Mesendoderm (in vitro differentiated cells): ENCODE measurements around the gene TIMP4. TPM values are rescaled to one million over a fixed set of nuclear protein-coding genes. Genes with fewer than 3 reads are reported as not detected.

ENCODE experiments used
- DNase-seq: peaks from one replicate; pipeline ENCODE4 v3.0.0; 2013
- H2AK5ac ChIP-seq: 2 replicates; pipeline ENCODE4 v1.6.1; 2013; ENCODE audit warnings: low read length, inconsistent platforms
- H2BK120ac ChIP-seq: 2 replicates; pipeline ENCODE4 v1.6.1; 2013; ENCODE audit warnings: low read depth, mild to moderate bottlenecking, low read length, moderate library complexity, mixed read lengths
- H2BK15ac ChIP-seq: replicated peaks from 2 replicates; pipeline ENCODE4 v1.6.1; 2013; ENCODE audit warnings: low read depth, mild to moderate bottlenecking, moderate library complexity
- H2BK5ac ChIP-seq: 2 replicates; pipeline ENCODE4 v1.6.1; 2013; ENCODE audit warnings: low read length, inconsistent platforms
- H3K18ac ChIP-seq: 2 replicates; pipeline ENCODE4 v1.6.1; 2013; ENCODE audit warnings: mild to moderate bottlenecking, low read length, mixed read lengths
- H3K23ac ChIP-seq: one replicate; pipeline ENCODE4 v1.6.1; 2013; ENCODE audit warnings: low read length
- H3K27ac ChIP-seq: 2 replicates; pipeline ENCODE4 v1.5.1; 2013; ENCODE audit warnings: low read depth, mild to moderate bottlenecking, inconsistent platforms, low read length, moderate library complexity
- H3K27me3 ChIP-seq: 2 replicates; pipeline ENCODE4 v1.6.1; 2013; ENCODE audit warnings: low read length, control low read depth, mild to moderate bottlenecking, inconsistent platforms; ENCODE audit not compliant: insufficient read depth, poor library complexity
- H3K36me3 ChIP-seq: 2 replicates; pipeline ENCODE4 v1.6.1; 2013; ENCODE audit warnings: low read length, inconsistent platforms; ENCODE audit not compliant: control insufficient read depth, insufficient read depth
- H3K4ac ChIP-seq: one replicate; pipeline ENCODE4 v1.6.1; 2013; ENCODE audit warnings: low read depth, mild to moderate bottlenecking, low read length, moderate library complexity
- H3K4me1 ChIP-seq: 2 replicates; pipeline ENCODE4 v1.6.1; 2013; ENCODE audit warnings: low read depth, low read length, inconsistent platforms; ENCODE audit not compliant: control insufficient read depth
- H3K4me2 ChIP-seq: 2 replicates; pipeline ENCODE4 v1.6.1; 2013; ENCODE audit warnings: low read length
- H3K4me3 ChIP-seq: 2 replicates; pipeline ENCODE4 v1.5.1; 2013; ENCODE audit warnings: mild to moderate bottlenecking, low read length
- H3K56ac ChIP-seq: one replicate; pipeline ENCODE4 v1.6.1; 2013; ENCODE audit warnings: low read length
- H3K79me1 ChIP-seq: 2 replicates; pipeline ENCODE4 v1.6.1; 2013; ENCODE audit warnings: low read length, inconsistent platforms
- H3K79me2 ChIP-seq: 2 replicates; pipeline ENCODE4 v1.6.1; 2013; ENCODE audit warnings: mild to moderate bottlenecking, low read length; ENCODE audit not compliant: control insufficient read depth, insufficient read depth
- H3K9ac ChIP-seq: 2 replicates; pipeline ENCODE4 v1.6.1; 2013; ENCODE audit warnings: low read length, inconsistent platforms
- H4K5ac ChIP-seq: one replicate; pipeline ENCODE4 v1.6.1; 2013; ENCODE audit warnings: low read length
- H4K8ac ChIP-seq: one replicate; pipeline ENCODE4 v1.6.1; 2013; ENCODE audit warnings: low read depth, mild to moderate bottlenecking, control low read depth, low read length, moderate library complexity
- WGBS: extraction: QIAGEN DNeasy Blood & Tissue Kit; methylation state at CpG from one replicate; pipeline ENCODE4 v1.1.7; 2013; ENCODE audit warnings: low lambda C conversion rate, missing lambda C conversion rate; ENCODE audit not compliant: insufficient coverage; ENCODE audit errors: extremely low coverage; 5-methylcytosine and 5-hydroxymethylcytosine counted together
- polyA plus RNA-seq, 2 experiments: library from polyadenylated mRNA; stranded (reverse); fragments of 200-250 nt; gene quantifications; one replicate each; pipeline ENCODE4 v1.2.3, GENCODE V29; 2013

Gene TIMP4
- 10.4 TPM for polyA plus RNA-seq (2013, experiment 1 of 2)
- 9.5 TPM for polyA plus RNA-seq (2013, experiment 2 of 2)

GRCh38 chr3:12158387-12159226, at the start of gene TIMP4:
Gene TIMP4, minus strand, starts transcription at chr3:12158912. Its CDS starts 72 bp downstream, at chr3:12158840.
- DNase-seq, result peak; percentile 83

GRCh38 chr3:12205171-12205570, 46.5 kb upstream of the TIMP4 start:
- no peak overlapping the region for H4K5ac ChIP-seq
- no peak overlapping the region for H2BK5ac ChIP-seq
- no peaks in the 10 kb centered on the region for H3K27me3 ChIP-seq
- no CpG with 5 or more reads among the region's 4 CpGs for WGBS
- H3K18ac ChIP-seq, result no peak overlapping the region
- DNase-seq, result no peak
- no peak overlapping the region for H2AK5ac ChIP-seq
- H3K4ac ChIP-seq, result no peak overlapping the region
- H3K79me1 ChIP-seq, result no peaks in the 10 kb centered on the region
- no peak overlapping the region for H3K4me2 ChIP-seq
- H3K23ac ChIP-seq, result no peak overlapping the region
- no peak overlapping the region for H2BK120ac ChIP-seq
- no peaks in the 10 kb centered on the region for H3K4me1 ChIP-seq
- H3K36me3 ChIP-seq, result no peaks in the 10 kb centered on the region
- H3K4me3 ChIP-seq, result no peak overlapping the region
- H2BK15ac ChIP-seq, result no peak overlapping the region
- no peak overlapping the region for H3K56ac ChIP-seq
- H3K9ac ChIP-seq, result no peak overlapping the region
- H4K8ac ChIP-seq, result no peak overlapping the region
- H3K79me2 ChIP-seq, result no peaks in the 10 kb centered on the region
- H3K27ac ChIP-seq, result no peak overlapping the region

More at GRCh38 chr3:12158387-12159226, at the start of gene TIMP4:
- H3K4me3 ChIP-seq, result no peak within 1 kb of the TSS
- H3K18ac ChIP-seq, result peak within 1 kb of the TSS; percentile 5
- no peaks in the 10 kb centered on the region for H3K36me3 ChIP-seq
- H3K9ac ChIP-seq, result peak within 1 kb of the TSS; percentile 53
- H3K4me2 ChIP-seq, result peak within 1 kb of the TSS; percentile 52
- no peaks in the 10 kb centered on the region for H3K79me1 ChIP-seq
- peak within 1 kb of the TSS; percentile 74 for H3K56ac ChIP-seq
- no peaks in the 10 kb centered on the region for H3K79me2 ChIP-seq
- no peaks in the 10 kb centered on the region for H3K27me3 ChIP-seq
- peak within 1 kb of the TSS; percentile 36 for H2BK5ac ChIP-seq
- no peak within 1 kb of the TSS for H3K23ac ChIP-seq
- no peak within 1 kb of the TSS for H2BK15ac ChIP-seq
- no peak within 1 kb of the TSS for H3K4ac ChIP-seq
- no peak within 1 kb of the TSS for H2AK5ac ChIP-seq
- no peak within 1 kb of the TSS for H4K5ac ChIP-seq
- WGBS, result no CpG with 5 or more reads among the region's 34 CpGs
- H4K8ac ChIP-seq, result no peak within 1 kb of the TSS
- H2BK120ac ChIP-seq, result no peak within 1 kb of the TSS
- H3K27ac ChIP-seq, result peak within 1 kb of the TSS; percentile 62
- H3K4me1 ChIP-seq, result peaks cover 4% of the 10 kb centered on the region

GRCh38 chr3:12201813-12202212, 43.1 kb upstream of the TIMP4 start:
- Histone ChIP-seq H3K23ac (no peak overlapping the region), H3K79me1 (no peaks in the 10 kb centered on the region)
- no CpG with 5 or more reads among the region's 2 CpGs for WGBS

GRCh38 chr3:12198301-12198700, 39.6 kb upstream of the TIMP4 start:
- no peaks in the 10 kb centered on the region for H3K36me3 ChIP-seq
- DNase-seq, result no peak
- H3K9ac ChIP-seq, result no peak overlapping the region
- H3K79me2 ChIP-seq, result no peaks in the 10 kb centered on the region
- no peak overlapping the region for H4K8ac ChIP-seq
- H3K23ac ChIP-seq, result no peak overlapping the region
- H2BK5ac ChIP-seq, result no peak overlapping the region
- H3K27ac ChIP-seq, result no peak overlapping the region
- H3K79me1 ChIP-seq, result no peaks in the 10 kb centered on the region
- no CpG with 5 or more reads among the region's 5 CpGs for whole genome bisulfite sequencing
- H3K4ac ChIP-seq, result no peak overlapping the region
- no peak overlapping the region for H4K5ac ChIP-seq
- H3K18ac ChIP-seq, result no peak overlapping the region
- H2AK5ac ChIP-seq, result no peak overlapping the region
- H3K27me3 ChIP-seq, result no peaks in the 10 kb centered on the region
- no peak overlapping the region for H2BK15ac ChIP-seq
- H3K4me2 ChIP-seq, result no peak overlapping the region
- no peak overlapping the region for H3K56ac ChIP-seq
- peaks cover 4% of the 10 kb centered on the region for H3K4me1 ChIP-seq
- H2BK120ac ChIP-seq, result no peak overlapping the region
- no peak overlapping the region for H3K4me3 ChIP-seq

More at GRCh38 chr3:12201813-12202212, 43.1 kb upstream of the TIMP4 start:
- H4K5ac ChIP-seq, result no peak overlapping the region
- H3K27me3 ChIP-seq, result no peaks in the 10 kb centered on the region
- H3K4me2 ChIP-seq, result no peak overlapping the region
- no peaks in the 10 kb centered on the region for H3K36me3 ChIP-seq
- no peak overlapping the region for H2AK5ac ChIP-seq
- H3K4me1 ChIP-seq, result peaks cover under 1% of the 10 kb centered on the region
- H3K18ac ChIP-seq, result no peak overlapping the region
- no peak overlapping the region for H4K8ac ChIP-seq
- no peak overlapping the region for H3K4me3 ChIP-seq
- H3K56ac ChIP-seq, result no peak overlapping the region
- no peaks in the 10 kb centered on the region for H3K79me2 ChIP-seq
- no peak for DNase-seq
- H2BK120ac ChIP-seq, result no peak overlapping the region
- no peak overlapping the region for H2BK5ac ChIP-seq
- H3K27ac ChIP-seq, result no peak overlapping the region
- H3K4ac ChIP-seq, result no peak overlapping the region
- H2BK15ac ChIP-seq, result no peak overlapping the region
- no peak overlapping the region for H3K9ac ChIP-seq

GRCh38 chr3:12197475-12197874, 38.8 kb upstream of the TIMP4 start:
- no peak overlapping the region for H3K23ac ChIP-seq
- no peak overlapping the region for H2BK15ac ChIP-seq
- no peaks in the 10 kb centered on the region for H3K36me3 ChIP-seq
- no peak overlapping the region for H3K4me3 ChIP-seq
- no peak overlapping the region for H3K4ac ChIP-seq
- H3K79me2 ChIP-seq, result no peaks in the 10 kb centered on the region
- H3K56ac ChIP-seq, result no peak overlapping the region
- H2BK5ac ChIP-seq, result no peak overlapping the region
- no peak overlapping the region for H3K4me2 ChIP-seq
- H3K4me1 ChIP-seq, result peaks cover 4% of the 10 kb centered on the region
- H2AK5ac ChIP-seq, result no peak overlapping the region
- H3K79me1 ChIP-seq, result no peaks in the 10 kb centered on the region
- H3K27ac ChIP-seq, result no peak overlapping the region
- no peak overlapping the region for H3K9ac ChIP-seq
- H3K27me3 ChIP-seq, result no peaks in the 10 kb centered on the region
- H4K8ac ChIP-seq, result no peak overlapping the region
- no peak overlapping the region for H4K5ac ChIP-seq
- no peak for DNase-seq
- H3K18ac ChIP-seq, result no peak overlapping the region
- H2BK120ac ChIP-seq, result no peak overlapping the region
